HCT116 (cell line): Measurements from ENCODE around the gene RAB42. TPM values are rescaled to one million over a fixed set of nuclear protein-coding genes. Genes with fewer than 3 reads are reported as not detected.
A peak's percentile ranks its signal among the peaks of the same experiment; 100 is the strongest.

ENCODE experiments used
- ATAC-seq: fragments of 200-7000 bp; cut with Tn5 transposase; 2 replicates; pipeline ENCODE4 v1.9.1; 2020; ENCODE audit warnings: mild to moderate bottlenecking, moderate library complexity
- BruUV-seq: library from RNA; stranded (reverse); fragments of 400-500 nt; replicated peaks from 2 replicates; lab custom pipeline; 2021; lab: Mats Ljungman, UMichigan
- CTCF ChIA-PET: fragments of 300-600 bp; sonication (Branson Sonifier 250); formaldehyde crosslinking; loops from one replicate; lab custom pipeline; 2021; ENCODE audit warnings: antibody characterized with exemption; lab: Charles Lee
- POLR2A ChIA-PET: fragments of 300-600, 350-600 bp; sonication (Branson Sonifier 250); formaldehyde crosslinking; loops from one replicate; lab custom pipeline; 2021; ENCODE audit warnings: antibody characterized with exemption; lab: Charles Lee
- RAD21 ChIA-PET, 2 experiments: fragments of 300-600 bp; sonication (Branson Sonifier 250); formaldehyde crosslinking; loops; one replicate each; lab custom pipeline; 2023; ENCODE audit warnings: low total read pairs in 2 of 2; ENCODE audit not compliant: uncharacterized antibody in 2 of 2, unreplicated experiment in 2 of 2, low non-redundant PET in 1 of 2; lab: Charles Lee
- DNase-seq: peaks from one replicate; pipeline ENCODE4 v3.0.0-alpha.2; 2010; ENCODE audit warnings: low read depth, low spot score
- H2AFZ ChIP-seq: fragments of 200-600 bp; shearing (Covaris generic), sonication (generic); 2 replicates; pipeline ENCODE4 v1.6.1; 2017; ENCODE audit warnings: low read depth, mixed run types, mixed read lengths, antibody characterized with exemption, low read length; ENCODE audit not compliant: poor library complexity, severe bottlenecking
- H3K27ac ChIP-seq: 2 replicates; pipeline ENCODE4 v1.5.1; 2012; ENCODE audit warnings: low read depth, low read length
- H3K27me3 ChIP-seq: fragments of 200-600 bp; sonication (generic); 2 replicates; pipeline ENCODE4 v1.6.1; 2016; ENCODE audit warnings: mixed run types, low read length, mixed read lengths; ENCODE audit not compliant: insufficient read depth
- H3K36me3 ChIP-seq, 2 experiments: fragments of 200-500 bp in 1 of 2; fragments of 200-600 bp in 1 of 2; sonication (Bioruptor generic) in 1 of 2; sonication (generic) in 1 of 2; 2 replicates each; pipeline versions ENCODE4 v1.5.1 to v1.6.1; 2014 to 2016; ENCODE audit warnings: low read length in 2 of 2, inconsistent platforms in 1 of 2, mixed read lengths in 1 of 2, mixed run types in 1 of 2; ENCODE audit not compliant: insufficient read depth in 2 of 2, control insufficient read depth in 1 of 2
- H3K4me1 ChIP-seq, 2 experiments: fragments of 200-600 bp in 1 of 2; sonication (generic) in 1 of 2; 2 replicates each; pipeline versions ENCODE4 v1.5.1 to v1.6.1; 2012 to 2017; ENCODE audit warnings: low read length in 2 of 2, inconsistent platforms in 1 of 2, mild to moderate bottlenecking in 1 of 2, mixed read lengths in 1 of 2, mixed run types in 1 of 2, moderate library complexity in 1 of 2; ENCODE audit not compliant: insufficient read depth in 2 of 2, control insufficient read depth in 1 of 2
- H3K4me2 ChIP-seq: fragments of 200-600 bp; sonication (generic); 2 replicates; pipeline ENCODE4 v1.6.1; 2017; ENCODE audit warnings: mixed run types, low read length, mixed read lengths
- H3K4me3 ChIP-seq, 2 experiments: fragments of 200-600 bp in 1 of 2; sonication (generic) in 1 of 2; replicated peaks in 1 of 2; 2 replicates each; pipeline ENCODE4 v1.5.1; 2011 to 2016; ENCODE audit warnings: low read length in 2 of 2, control low read depth in 1 of 2, low read depth in 1 of 2, mild to moderate bottlenecking in 1 of 2, mixed read lengths in 1 of 2, mixed run types in 1 of 2
- H3K79me2 ChIP-seq: fragments of 200-600 bp; sonication (generic); 2 replicates; pipeline ENCODE4 v1.6.1; 2017; ENCODE audit warnings: mild to moderate bottlenecking, mixed run types, low read length, moderate library complexity, mixed read lengths; ENCODE audit not compliant: insufficient read depth
- H3K9ac ChIP-seq: fragments of 200-600 bp; sonication (generic); 2 replicates; pipeline ENCODE4 v1.6.1; 2016; ENCODE audit warnings: low read length, mixed read lengths
- H3K9me2 ChIP-seq: fragments of 200-600 bp; sonication (generic), shearing (Covaris generic); 2 replicates; pipeline ENCODE4 v1.6.1; 2017; ENCODE audit warnings: mixed run types, mild to moderate bottlenecking, moderate library complexity; ENCODE audit not compliant: insufficient read depth
- H3K9me3 ChIP-seq, 2 experiments: fragments of 200-500 bp in 1 of 2; fragments of 200-600 bp in 1 of 2; sonication (Bioruptor generic) in 1 of 2; sonication (generic) in 1 of 2; 2 replicates each; pipeline ENCODE4 v1.6.1; 2014 to 2017; ENCODE audit warnings: low read length in 2 of 2, mixed read lengths in 2 of 2, inconsistent platforms in 1 of 2, low read depth in 1 of 2, mild to moderate bottlenecking in 1 of 2, mixed run types in 1 of 2, moderate library complexity in 1 of 2; ENCODE audit not compliant: control insufficient read depth in 1 of 2, insufficient read depth in 1 of 2
- H4K20me1 ChIP-seq: fragments of 200-600 bp; sonication (generic), shearing (Covaris generic); 2 replicates; pipeline ENCODE4 v1.6.1; 2017; ENCODE audit warnings: mixed run types, mild to moderate bottlenecking, moderate library complexity; ENCODE audit not compliant: insufficient read depth
- SP1 ChIP-seq: IDR thresholded peaks from 2 replicates; pipeline ENCODE4 v1.6.1; 2012; ENCODE audit warnings: low read depth
- intact Hi-C: fragments of 100-400 bp; cut with micrococcal nuclease; formaldehyde crosslinking; loops from 2 replicates; pipeline ENCODE4 v1.10.0; 2022
- total RNA-seq: library from RNA; stranded (reverse); gene quantifications from one replicate; pipeline ENCODE4 v1.2.1, GENCODE V29; 2021; ENCODE audit not compliant: unreplicated experiment
- TF ChIP-seq, protein P1 (sequence below), 3 experiments: fragments of 200-600 bp in 1 of 3; sonication (generic) in 1 of 3; IDR thresholded peaks in 2 of 3; conservative IDR thresholded peaks in 1 of 3; 2 replicates each; pipeline ENCODE4 v1.5.1; 2012 to 2017; ENCODE audit warnings: low read depth in 2 of 3, low read length in 2 of 3, antibody characterized with exemption in 1 of 3, borderline replicate concordance in 1 of 3, control low read depth in 1 of 3, mild to moderate bottlenecking in 1 of 3, mixed read lengths in 1 of 3, mixed run types in 1 of 3, moderate library complexity in 1 of 3; ENCODE audit not compliant: insufficient read depth in 1 of 3

The RAB42 gene
- total RNA-seq, 1 experiment from 2014 or later: not detected

DNA sequence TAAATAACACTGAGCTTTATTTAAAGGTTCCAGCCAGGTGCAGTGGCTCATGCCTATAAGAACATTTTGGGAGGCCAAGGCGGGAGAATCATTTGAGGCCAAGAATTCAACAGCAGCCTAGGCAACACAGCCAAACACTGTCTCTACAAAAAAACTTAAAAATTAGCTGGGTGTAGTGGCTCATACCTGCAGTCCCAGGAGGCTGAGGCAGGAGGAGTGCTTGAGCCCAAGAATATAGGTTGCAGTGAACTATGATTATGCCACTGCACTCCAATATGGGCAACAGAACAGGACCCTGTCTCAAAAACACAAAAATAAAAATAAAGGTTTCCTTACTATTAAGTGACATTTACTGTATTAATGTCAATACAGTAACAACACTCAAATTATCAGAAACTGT is 48.7 kb downstream of the RAB42 start:
- BruUV-seq: no TSS peak
- DNase-seq: peak; percentile 37

More for the DNA sequence above, 48.7 kb downstream of the RAB42 start:
- no peaks in the 10 kb centered on the region for H3K9me2 ChIP-seq
- peaks cover 16 to 33% of the 10 kb centered on the region in 2 experiments; a peak in 3 of 4 replicates for H3K4me1 ChIP-seq
- intact Hi-C loops: loop anchor here (2.0 kb wide), 1 partner anchor 236 kb away; no protein-coding TSS in a partner anchor
- no peaks in the 10 kb centered on the region; a peak in 1 of 4 replicates for H3K36me3 ChIP-seq
- no peak overlapping the region for H3K9ac ChIP-seq
- H3K27ac ChIP-seq: no peak overlapping the region; the same call in 1 of the 2 replicates
- CTCF ChIA-PET: interaction anchor here (0.6 to 2.0 kb wide), 5 partner anchors 9 to 276 kb away, joined by 3 to 14 read pairs (median 4); partner anchors contain the start of gene YTHDF2
- no peak overlapping the region for H3K4me3 ChIP-seq
- POLR2A ChIA-PET: interaction anchor here (1.0 to 1.3 kb wide), 3 partner anchors 8 to 59 kb away, joined by 3 to 7 read pairs (median 3); partner anchors contain the start of gene RNU11
- TF ChIP-seq SP1: no peak
- TF ChIP-seq, protein P1, sequence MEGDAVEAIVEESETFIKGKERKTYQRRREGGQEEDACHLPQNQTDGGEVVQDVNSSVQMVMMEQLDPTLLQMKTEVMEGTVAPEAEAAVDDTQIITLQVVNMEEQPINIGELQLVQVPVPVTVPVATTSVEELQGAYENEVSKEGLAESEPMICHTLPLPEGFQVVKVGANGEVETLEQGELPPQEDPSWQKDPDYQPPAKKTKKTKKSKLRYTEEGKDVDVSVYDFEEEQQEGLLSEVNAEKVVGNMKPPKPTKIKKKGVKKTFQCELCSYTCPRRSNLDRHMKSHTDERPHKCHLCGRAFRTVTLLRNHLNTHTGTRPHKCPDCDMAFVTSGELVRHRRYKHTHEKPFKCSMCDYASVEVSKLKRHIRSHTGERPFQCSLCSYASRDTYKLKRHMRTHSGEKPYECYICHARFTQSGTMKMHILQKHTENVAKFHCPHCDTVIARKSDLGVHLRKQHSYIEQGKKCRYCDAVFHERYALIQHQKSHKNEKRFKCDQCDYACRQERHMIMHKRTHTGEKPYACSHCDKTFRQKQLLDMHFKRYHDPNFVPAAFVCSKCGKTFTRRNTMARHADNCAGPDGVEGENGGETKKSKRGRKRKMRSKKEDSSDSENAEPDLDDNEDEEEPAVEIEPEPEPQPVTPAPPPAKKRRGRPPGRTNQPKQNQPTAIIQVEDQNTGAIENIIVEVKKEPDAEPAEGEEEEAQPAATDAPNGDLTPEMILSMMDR (IDR thresholded peaks at IDR 0.05 in 2 of 3, conservative IDR thresholded peaks at IDR 0.05 in 1 of 3; ENCODE audit: borderline replicate concordance in 1 of 3, insufficient read depth in 1 of 3, low read depth in 2 of 3, low read length in 2 of 3): peak in 2 of 3 experiments; percentile 56 to 60; a peak in 4 of 6 replicates
- H3K4me2 ChIP-seq: peak overlapping the region; percentile 78; the same call in 1 of the 2 replicates
- no peak overlapping the region for H2AFZ ChIP-seq
- H4K20me1 ChIP-seq: no peaks in the 10 kb centered on the region
- H3K9me3 ChIP-seq: no peaks in the 10 kb centered on the region
- peak; percentile 43 for ATAC-seq
- peaks cover 48% of the 10 kb centered on the region for H3K79me2 ChIP-seq
- RAD21 ChIA-PET: no interaction called here
- no peaks in the 10 kb centered on the region for H3K27me3 ChIP-seq
